GM23338 (cell line): ENCODE results near the gene VAPB.

ENCODE experiments used
- CREB1 ChIP-seq: fragments of 250-450 bp; sonication (Bioruptor Pico); IDR thresholded peaks from 2 replicates; pipeline ENCODE4 v1.5.0; 2020; ENCODE audit warnings: low read depth, mild to moderate bottlenecking, moderate library complexity
- EZH2 ChIP-seq: fragments of 200-600 bp; sonication (generic); IDR thresholded peaks from one replicate; pipeline ENCODE4 v1.8.0; 2017; ENCODE audit warnings: antibody characterized with exemption, mild to moderate bottlenecking, low read depth; ENCODE audit not compliant: unreplicated experiment
- EZH2phosphoT487 ChIP-seq: fragments of 200-600 bp; sonication (generic); IDR thresholded peaks from one replicate; pipeline ENCODE4 v1.8.1; 2018; ENCODE audit warnings: antibody characterized with exemption; ENCODE audit not compliant: unreplicated experiment
- JUNB ChIP-seq: IDR thresholded peaks from one replicate; pipeline ENCODE4 v1.6.1; 2016; ENCODE audit warnings: antibody characterized with exemption; ENCODE audit not compliant: unreplicated experiment
- NANOG ChIP-seq: IDR thresholded peaks from 2 replicates; pipeline ENCODE4 v1.6.1; 2016; ENCODE audit warnings: antibody characterized with exemption, borderline replicate concordance
- POLR2AphosphoS5 ChIP-seq: IDR thresholded peaks from 2 replicates; pipeline ENCODE4 v1.6.1; 2016; ENCODE audit warnings: antibody characterized with exemption, low read depth
- STAT1 ChIP-seq: IDR thresholded peaks from one replicate; pipeline ENCODE4 v1.6.1; 2016; ENCODE audit warnings: antibody characterized with exemption; ENCODE audit not compliant: unreplicated experiment
- ZNF114 ChIP-seq: fragments of 250-450 bp; sonication (Bioruptor Pico); IDR thresholded peaks from 2 replicates; pipeline ENCODE4 v1.5.0; 2020; ENCODE audit warnings: mild to moderate bottlenecking, moderate library complexity
- ZNF331 ChIP-seq: fragments of 250-450 bp; sonication (Bioruptor Pico); IDR thresholded peaks from 2 replicates; pipeline ENCODE4 v1.5.0; 2020; ENCODE audit warnings: low read depth, mild to moderate bottlenecking, moderate library complexity
- TF ChIP-seq, protein P1 (sequence below), 2 experiments: fragments of 200-600 bp in 1 of 2; sonication (generic) in 1 of 2; conservative IDR thresholded peaks; 2 replicates each; pipeline versions ENCODE4 v1.5.1 to v1.6.1; 2016 to 2017; ENCODE audit warnings: antibody characterized with exemption in 2 of 2, low read depth in 2 of 2, mild to moderate bottlenecking in 2 of 2, moderate library complexity in 1 of 2
- TF ChIP-seq, protein P2 (sequence below): IDR thresholded peaks from one replicate; pipeline ENCODE4 v1.6.1; 2018; ENCODE audit warnings: antibody characterized with exemption; ENCODE audit not compliant: unreplicated experiment
- TF ChIP-seq, protein P3 (sequence below): IDR thresholded peaks from 2 replicates; pipeline ENCODE4 v1.6.1; 2016; ENCODE audit warnings: antibody characterized with exemption
- TF ChIP-seq, protein P4 (sequence below): fragments of 250-450 bp; sonication (Bioruptor Pico); IDR thresholded peaks from 2 replicates; pipeline ENCODE4 v1.5.0; 2020; ENCODE audit warnings: mild to moderate bottlenecking, moderate library complexity

DNA sequence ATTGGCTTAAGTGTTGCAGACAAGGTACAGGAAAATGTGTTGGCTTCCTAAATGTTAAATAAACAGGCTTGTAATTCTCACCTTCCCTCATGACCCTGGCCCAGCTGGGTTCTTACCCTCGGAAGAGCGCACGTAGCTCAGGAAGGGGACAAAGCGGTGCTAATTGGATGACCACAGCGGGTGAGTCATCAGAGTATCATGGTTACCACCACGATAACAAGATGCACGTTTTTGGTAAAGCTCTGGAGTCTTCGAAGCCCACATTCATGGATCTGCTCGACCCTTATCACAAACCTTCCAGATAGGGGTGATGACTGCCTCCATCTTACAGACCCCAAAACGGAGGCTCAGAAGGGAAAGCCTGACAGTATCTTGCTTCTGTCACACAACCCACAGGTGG is 93.4 kb downstream of the VAPB start:
- TF ChIP-seq, protein P1, sequence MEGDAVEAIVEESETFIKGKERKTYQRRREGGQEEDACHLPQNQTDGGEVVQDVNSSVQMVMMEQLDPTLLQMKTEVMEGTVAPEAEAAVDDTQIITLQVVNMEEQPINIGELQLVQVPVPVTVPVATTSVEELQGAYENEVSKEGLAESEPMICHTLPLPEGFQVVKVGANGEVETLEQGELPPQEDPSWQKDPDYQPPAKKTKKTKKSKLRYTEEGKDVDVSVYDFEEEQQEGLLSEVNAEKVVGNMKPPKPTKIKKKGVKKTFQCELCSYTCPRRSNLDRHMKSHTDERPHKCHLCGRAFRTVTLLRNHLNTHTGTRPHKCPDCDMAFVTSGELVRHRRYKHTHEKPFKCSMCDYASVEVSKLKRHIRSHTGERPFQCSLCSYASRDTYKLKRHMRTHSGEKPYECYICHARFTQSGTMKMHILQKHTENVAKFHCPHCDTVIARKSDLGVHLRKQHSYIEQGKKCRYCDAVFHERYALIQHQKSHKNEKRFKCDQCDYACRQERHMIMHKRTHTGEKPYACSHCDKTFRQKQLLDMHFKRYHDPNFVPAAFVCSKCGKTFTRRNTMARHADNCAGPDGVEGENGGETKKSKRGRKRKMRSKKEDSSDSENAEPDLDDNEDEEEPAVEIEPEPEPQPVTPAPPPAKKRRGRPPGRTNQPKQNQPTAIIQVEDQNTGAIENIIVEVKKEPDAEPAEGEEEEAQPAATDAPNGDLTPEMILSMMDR (conservative IDR thresholded peaks at IDR 0.05; ENCODE audit: low read depth in 2 of 2) = no peak
- TF ChIP-seq, protein P2, sequence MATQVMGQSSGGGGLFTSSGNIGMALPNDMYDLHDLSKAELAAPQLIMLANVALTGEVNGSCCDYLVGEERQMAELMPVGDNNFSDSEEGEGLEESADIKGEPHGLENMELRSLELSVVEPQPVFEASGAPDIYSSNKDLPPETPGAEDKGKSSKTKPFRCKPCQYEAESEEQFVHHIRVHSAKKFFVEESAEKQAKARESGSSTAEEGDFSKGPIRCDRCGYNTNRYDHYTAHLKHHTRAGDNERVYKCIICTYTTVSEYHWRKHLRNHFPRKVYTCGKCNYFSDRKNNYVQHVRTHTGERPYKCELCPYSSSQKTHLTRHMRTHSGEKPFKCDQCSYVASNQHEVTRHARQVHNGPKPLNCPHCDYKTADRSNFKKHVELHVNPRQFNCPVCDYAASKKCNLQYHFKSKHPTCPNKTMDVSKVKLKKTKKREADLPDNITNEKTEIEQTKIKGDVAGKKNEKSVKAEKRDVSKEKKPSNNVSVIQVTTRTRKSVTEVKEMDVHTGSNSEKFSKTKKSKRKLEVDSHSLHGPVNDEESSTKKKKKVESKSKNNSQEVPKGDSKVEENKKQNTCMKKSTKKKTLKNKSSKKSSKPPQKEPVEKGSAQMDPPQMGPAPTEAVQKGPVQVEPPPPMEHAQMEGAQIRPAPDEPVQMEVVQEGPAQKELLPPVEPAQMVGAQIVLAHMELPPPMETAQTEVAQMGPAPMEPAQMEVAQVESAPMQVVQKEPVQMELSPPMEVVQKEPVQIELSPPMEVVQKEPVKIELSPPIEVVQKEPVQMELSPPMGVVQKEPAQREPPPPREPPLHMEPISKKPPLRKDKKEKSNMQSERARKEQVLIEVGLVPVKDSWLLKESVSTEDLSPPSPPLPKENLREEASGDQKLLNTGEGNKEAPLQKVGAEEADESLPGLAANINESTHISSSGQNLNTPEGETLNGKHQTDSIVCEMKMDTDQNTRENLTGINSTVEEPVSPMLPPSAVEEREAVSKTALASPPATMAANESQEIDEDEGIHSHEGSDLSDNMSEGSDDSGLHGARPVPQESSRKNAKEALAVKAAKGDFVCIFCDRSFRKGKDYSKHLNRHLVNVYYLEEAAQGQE = no peak
- no peak for TF ChIP-seq EZH2phosphoT487
- TF ChIP-seq CREB1 (CRISPR knock-in tag) = no peak
- TF ChIP-seq, protein P3, sequence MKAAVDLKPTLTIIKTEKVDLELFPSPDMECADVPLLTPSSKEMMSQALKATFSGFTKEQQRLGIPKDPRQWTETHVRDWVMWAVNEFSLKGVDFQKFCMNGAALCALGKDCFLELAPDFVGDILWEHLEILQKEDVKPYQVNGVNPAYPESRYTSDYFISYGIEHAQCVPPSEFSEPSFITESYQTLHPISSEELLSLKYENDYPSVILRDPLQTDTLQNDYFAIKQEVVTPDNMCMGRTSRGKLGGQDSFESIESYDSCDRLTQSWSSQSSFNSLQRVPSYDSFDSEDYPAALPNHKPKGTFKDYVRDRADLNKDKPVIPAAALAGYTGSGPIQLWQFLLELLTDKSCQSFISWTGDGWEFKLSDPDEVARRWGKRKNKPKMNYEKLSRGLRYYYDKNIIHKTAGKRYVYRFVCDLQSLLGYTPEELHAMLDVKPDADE = no peak
- TF ChIP-seq ZNF114 (CRISPR knock-in tag) = no peak
- no peak for TF ChIP-seq JUNB
- no peak for TF ChIP-seq POLR2AphosphoS5
- no peak for TF ChIP-seq EZH2
- no peak for TF ChIP-seq NANOG
- TF ChIP-seq STAT1 = no peak
- TF ChIP-seq, protein P4, sequence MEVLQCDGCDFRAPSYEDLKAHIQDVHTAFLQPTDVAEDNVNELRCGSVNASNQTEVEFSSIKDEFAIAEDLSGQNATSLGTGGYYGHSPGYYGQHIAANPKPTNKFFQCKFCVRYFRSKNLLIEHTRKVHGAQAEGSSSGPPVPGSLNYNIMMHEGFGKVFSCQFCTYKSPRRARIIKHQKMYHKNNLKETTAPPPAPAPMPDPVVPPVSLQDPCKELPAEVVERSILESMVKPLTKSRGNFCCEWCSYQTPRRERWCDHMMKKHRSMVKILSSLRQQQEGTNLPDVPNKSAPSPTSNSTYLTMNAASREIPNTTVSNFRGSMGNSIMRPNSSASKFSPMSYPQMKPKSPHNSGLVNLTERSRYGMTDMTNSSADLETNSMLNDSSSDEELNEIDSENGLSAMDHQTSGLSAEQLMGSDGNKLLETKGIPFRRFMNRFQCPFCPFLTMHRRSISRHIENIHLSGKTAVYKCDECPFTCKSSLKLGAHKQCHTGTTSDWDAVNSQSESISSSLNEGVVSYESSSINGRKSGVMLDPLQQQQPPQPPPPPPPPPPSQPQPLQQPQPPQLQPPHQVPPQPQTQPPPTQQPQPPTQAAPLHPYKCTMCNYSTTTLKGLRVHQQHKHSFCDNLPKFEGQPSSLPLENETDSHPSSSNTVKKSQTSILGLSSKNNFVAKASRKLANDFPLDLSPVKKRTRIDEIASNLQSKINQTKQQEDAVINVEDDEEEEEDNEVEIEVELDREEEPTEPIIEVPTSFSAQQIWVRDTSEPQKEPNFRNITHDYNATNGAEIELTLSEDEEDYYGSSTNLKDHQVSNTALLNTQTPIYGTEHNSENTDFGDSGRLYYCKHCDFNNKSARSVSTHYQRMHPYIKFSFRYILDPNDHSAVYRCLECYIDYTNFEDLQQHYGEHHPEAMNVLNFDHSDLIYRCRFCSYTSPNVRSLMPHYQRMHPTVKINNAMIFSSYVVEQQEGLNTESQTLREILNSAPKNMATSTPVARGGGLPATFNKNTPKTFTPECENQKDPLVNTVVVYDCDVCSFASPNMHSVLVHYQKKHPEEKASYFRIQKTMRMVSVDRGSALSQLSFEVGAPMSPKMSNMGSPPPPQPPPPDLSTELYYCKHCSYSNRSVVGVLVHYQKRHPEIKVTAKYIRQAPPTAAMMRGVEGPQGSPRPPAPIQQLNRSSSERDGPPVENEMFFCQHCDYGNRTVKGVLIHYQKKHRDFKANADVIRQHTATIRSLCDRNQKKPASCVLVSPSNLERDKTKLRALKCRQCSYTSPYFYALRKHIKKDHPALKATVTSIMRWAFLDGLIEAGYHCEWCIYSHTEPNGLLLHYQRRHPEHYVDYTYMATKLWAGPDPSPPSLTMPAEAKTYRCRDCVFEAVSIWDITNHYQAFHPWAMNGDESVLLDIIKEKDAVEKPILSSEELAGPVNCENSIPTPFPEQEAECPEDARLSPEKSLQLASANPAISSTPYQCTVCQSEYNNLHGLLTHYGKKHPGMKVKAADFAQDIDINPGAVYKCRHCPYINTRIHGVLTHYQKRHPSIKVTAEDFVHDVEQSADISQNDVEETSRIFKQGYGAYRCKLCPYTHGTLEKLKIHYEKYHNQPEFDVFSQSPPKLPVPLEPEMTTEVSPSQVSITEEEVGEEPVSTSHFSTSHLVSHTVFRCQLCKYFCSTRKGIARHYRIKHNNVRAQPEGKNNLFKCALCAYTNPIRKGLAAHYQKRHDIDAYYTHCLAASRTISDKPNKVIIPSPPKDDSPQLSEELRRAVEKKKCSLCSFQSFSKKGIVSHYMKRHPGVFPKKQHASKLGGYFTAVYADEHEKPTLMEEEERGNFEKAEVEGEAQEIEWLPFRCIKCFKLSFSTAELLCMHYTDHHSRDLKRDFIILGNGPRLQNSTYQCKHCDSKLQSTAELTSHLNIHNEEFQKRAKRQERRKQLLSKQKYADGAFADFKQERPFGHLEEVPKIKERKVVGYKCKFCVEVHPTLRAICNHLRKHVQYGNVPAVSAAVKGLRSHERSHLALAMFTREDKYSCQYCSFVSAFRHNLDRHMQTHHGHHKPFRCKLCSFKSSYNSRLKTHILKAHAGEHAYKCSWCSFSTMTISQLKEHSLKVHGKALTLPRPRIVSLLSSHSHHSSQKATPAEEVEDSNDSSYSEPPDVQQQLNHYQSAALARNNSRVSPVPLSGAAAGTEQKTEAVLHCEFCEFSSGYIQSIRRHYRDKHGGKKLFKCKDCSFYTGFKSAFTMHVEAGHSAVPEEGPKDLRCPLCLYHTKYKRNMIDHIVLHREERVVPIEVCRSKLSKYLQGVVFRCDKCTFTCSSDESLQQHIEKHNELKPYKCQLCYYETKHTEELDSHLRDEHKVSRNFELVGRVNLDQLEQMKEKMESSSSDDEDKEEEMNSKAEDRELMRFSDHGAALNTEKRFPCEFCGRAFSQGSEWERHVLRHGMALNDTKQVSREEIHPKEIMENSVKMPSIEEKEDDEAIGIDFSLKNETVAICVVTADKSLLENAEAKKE (CRISPR knock-in tag) = no peak
- no peak for TF ChIP-seq ZNF331 (CRISPR knock-in tag)
